Stimulated activated naive CD8-positive, alpha-beta T cell treated with anti-CD3 and anti-CD28 coated beads, Interleukin-15, amount 100 ng/mL, for 72 hours (primary cell): ENCODE data around the gene RCN2.
"Not testable (repeated sequence)": the region's sequence is repeated elsewhere in the genome, so short reads cannot be mapped to it uniquely, and the experiment has no call there.

Source experiments
- ATAC-seq: fragments of 150-1000 bp; cut with Tn5 transposase; 2 replicates; pipeline ENCODE4 v1.10.0; 2021; ENCODE audit warnings: mild to moderate bottlenecking, moderate library complexity
- DNase-seq, 2 donors: peaks; one replicate each; pipeline ENCODE4 v3.0.0; 2021 to 2022
- H3K27ac Mint-ChIP-seq, 2 donors: one replicate each; pipeline ENCODE4 v1.8.0; 2022; ENCODE audit warnings: mild to moderate bottlenecking in 2 of 2, mixed read lengths in 2 of 2, moderate library complexity in 2 of 2
- H3K27me3 Mint-ChIP-seq: one replicate; pipeline ENCODE4 v1.8.0; 2022; ENCODE audit warnings: mixed read lengths
- H3K4me1 Mint-ChIP-seq: one replicate; pipeline ENCODE4 v1.8.0; 2022; ENCODE audit warnings: mild to moderate bottlenecking, mixed read lengths
- H3K4me3 Mint-ChIP-seq, 2 donors: one replicate each; pipeline ENCODE4 v1.8.0; 2022; ENCODE audit warnings: mild to moderate bottlenecking in 2 of 2, mixed read lengths in 2 of 2, moderate library complexity in 1 of 2
- H3K9me3 Mint-ChIP-seq, 2 donors: one replicate each; pipeline ENCODE4 v1.8.0; 2022; ENCODE audit warnings: mixed read lengths in 2 of 2

RCN2 gene, protein sequence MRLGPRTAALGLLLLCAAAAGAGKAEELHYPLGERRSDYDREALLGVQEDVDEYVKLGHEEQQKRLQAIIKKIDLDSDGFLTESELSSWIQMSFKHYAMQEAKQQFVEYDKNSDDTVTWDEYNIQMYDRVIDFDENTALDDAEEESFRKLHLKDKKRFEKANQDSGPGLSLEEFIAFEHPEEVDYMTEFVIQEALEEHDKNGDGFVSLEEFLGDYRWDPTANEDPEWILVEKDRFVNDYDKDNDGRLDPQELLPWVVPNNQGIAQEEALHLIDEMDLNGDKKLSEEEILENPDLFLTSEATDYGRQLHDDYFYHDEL

DNA sequence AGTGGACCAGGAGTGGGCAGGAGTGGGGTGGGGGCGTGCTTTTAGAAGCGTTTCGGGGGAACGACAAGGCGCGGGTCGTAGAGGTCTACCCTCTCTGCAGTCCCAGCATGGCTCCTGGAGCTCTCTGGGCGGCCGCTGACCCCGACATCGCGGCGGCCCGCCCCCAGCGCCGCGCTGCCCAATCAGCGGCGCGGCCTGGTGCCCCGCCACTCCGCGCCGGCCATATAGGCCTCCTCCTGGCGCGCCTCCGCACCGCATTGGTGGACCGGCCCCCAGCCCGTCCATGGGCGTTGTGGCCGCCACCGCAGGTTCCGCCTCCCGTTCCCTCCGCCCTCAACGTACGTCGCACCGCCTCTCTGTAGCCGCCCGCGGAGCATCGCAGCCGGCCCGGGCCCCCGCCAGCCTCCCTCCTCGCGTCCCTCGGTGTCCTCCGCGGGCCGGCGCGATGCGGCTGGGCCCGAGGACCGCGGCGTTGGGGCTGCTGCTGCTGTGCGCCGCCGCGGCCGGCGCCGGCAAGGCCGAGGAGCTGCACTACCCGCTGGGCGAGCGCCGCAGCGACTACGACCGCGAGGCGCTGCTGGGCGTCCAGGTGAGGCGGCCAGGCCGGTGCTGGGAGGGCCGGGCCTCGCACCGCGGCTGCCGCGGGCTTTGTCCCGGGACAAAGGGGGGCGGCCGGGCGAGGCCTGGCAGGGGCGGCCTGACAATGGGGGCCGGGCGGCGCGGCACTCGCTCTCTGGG is at the start of gene RCN2:
RCN2 (plus strand) TSS at position 353 of the 738 bp plus-strand sequence; CDS start at position 446, 93 bp downstream.
- DNase-seq, result peak; percentile 94 to 95

DNA sequence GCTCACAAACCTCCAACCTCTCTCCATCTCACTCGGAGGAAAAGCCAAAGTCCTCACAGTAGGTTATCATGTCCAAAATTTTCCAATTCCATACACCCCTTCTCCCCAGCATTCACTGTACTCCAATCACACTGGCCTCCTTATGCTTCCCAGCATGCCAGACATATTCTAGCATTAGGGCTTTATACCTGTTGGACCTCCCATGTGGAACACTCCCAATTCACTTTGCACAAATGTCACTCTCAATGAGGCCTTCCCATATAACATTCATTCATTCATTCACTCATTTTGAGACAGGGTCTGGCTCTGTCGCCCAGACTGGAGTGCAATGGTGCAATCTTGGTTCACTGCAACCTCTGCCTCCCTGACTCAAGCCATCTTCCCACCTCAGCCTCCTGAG is 46.3 kb upstream of the RCN2 start:
- H3K27me3 Mint-ChIP-seq, result no peaks in the 10 kb centered on the region
- H3K4me3 Mint-ChIP-seq, result no peak overlapping the region
- DNase-seq (no peak), ATAC-seq (no peak)
- H3K27ac Mint-ChIP-seq, result no peak overlapping the region
- peaks cover 27% of the 10 kb centered on the region for H3K4me1 Mint-ChIP-seq
- no peaks in the 10 kb centered on the region for H3K9me3 Mint-ChIP-seq

More for the DNA sequence above, at the start of gene RCN2:
- Mint-ChIP-seq H3K4me1 (peaks cover 43% of the 10 kb centered on the region), H3K27me3 (no peaks in the 10 kb centered on the region), H3K4me3 (peak within 1 kb of the TSS; percentile 84 to 86), H3K27ac (peak within 1 kb of the TSS; percentile 84 to 89), H3K9me3 (no peaks in the 10 kb centered on the region)
- ATAC-seq, result peak; percentile 99

DNA sequence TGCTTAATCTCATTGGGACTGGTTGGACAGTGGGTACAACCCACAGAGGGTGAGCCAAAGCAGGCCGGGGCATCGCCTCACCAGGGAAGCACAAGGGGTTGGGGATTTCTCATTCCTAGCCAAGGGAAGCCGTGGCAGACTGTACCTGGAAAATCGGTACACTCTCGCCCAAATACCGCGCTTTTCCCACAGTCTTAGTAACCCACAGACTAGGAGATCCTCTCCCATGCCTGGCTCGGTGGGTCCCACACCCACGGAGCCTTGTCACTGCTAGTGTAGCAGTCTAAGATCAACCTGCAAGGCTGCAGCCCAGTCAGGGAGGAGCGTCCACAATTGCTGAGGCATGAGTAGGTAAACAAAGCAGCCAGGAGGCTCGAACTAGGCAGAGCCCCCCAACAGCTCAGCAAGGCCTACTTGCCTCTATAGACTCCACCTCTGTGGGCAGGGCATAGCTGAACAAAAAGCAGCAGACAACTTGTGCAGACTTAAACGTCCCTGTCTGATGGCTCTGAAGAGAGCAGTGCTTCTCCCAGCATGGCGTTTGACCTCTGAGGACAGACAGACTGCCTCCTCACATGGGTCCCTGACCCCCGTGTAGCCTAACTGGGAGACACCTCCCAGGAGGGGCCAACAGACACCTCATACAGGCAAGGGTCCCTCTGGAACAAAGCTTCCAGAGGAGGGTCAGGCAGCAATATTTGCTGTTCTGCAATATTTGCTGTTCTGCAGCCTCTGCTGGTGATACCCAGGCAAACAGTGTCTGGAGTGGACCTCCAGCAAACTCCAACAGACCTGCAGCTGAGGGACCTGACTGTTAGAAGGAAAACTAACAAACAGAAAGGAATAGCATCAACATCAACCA is 44.0 kb upstream of the RCN2 start:
- not testable (repeated sequence) for H3K9me3 Mint-ChIP-seq, H3K27ac Mint-ChIP-seq, H3K27me3 Mint-ChIP-seq, DNase-seq, ATAC-seq, H3K4me3 Mint-ChIP-seq
- H3K4me1 Mint-ChIP-seq, result peaks cover 38% of the 10 kb centered on the region

DNA sequence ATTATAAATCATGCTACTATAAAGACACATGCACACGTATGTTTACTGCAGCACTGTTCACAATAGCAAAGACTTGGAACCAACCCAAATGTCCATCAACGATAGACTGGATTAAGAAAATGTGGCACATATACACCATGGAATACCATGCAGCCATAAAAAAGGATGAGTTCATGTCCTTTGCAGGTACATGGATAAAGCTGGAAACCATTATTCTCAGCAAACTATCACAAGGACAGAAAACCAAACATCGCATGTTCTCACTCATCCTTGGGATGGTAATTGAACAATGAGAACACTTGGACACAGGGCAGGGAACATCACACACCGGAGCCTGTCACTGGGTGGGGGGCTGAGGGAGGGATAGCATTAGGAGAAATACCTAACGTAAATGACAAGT is 38.7 kb upstream of the RCN2 start:
- H3K9me3 Mint-ChIP-seq, H3K27me3 Mint-ChIP-seq, H3K4me3 Mint-ChIP-seq, DNase-seq, H3K27ac Mint-ChIP-seq, ATAC-seq: not testable (repeated sequence)
- H3K4me1 Mint-ChIP-seq, result peaks cover 55% of the 10 kb centered on the region

DNA sequence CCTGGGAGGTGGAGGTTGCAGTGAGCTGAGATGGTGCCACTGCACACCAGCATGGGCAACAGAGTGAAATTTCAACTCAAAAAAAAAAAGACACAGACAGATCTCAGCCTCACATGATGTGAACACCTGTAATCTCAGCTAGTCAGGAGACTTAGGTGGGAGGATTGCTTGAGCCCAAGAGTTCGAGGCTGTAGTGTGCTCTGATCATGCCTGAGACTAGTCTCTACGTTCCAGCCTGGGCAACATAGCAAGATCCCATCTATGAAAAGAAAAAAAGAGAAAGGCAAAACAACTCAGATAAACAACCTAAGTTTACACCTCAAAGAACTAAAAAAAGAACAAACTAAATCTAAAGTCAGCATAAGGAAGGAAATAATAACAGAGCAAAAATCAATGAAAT is 37.4 kb upstream of the RCN2 start:
- Mint-ChIP-seq H3K9me3 (peaks cover 2 to 4% of the 10 kb centered on the region in 2 donors), H3K4me1 (peaks cover 44% of the 10 kb centered on the region), H3K27me3 (no peaks in the 10 kb centered on the region), H3K4me3 (no peak overlapping the region), H3K27ac (no peak overlapping the region)
- DNase-seq (no peak), ATAC-seq (no peak)

DNA sequence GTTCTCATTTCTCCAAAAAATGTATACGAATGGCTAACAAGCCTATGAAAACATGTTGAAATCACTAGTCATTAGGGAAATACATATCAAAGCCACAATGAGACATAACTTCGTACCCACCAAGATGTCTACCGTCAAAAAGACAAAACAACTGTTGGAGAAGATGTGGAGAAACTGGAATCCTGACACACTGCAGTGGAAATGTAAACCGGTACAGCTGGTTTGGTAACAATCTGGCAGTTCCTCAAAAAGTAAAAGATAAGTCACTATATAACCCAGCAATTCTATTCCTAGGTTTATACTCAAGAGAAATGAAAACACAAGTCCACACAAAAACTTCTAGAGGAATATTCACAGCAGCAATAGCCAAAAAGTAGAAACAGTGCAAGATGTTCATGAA is 33.4 kb upstream of the RCN2 start:
- H3K27ac Mint-ChIP-seq, result no peak overlapping the region
- H3K27me3 Mint-ChIP-seq, result no peaks in the 10 kb centered on the region
- DNase-seq (no peak), ATAC-seq (no peak)
- peaks cover 30% of the 10 kb centered on the region for H3K4me1 Mint-ChIP-seq
- peaks cover 4 to 8% of the 10 kb centered on the region in 2 donors for H3K9me3 Mint-ChIP-seq
- no peak overlapping the region for H3K4me3 Mint-ChIP-seq

GRCh38 chr15:76899176-76899930 is 32.2 kb upstream of the RCN2 start:
- not testable (repeated sequence) for H3K27me3 Mint-ChIP-seq, ATAC-seq, H3K4me3 Mint-ChIP-seq

DNA sequence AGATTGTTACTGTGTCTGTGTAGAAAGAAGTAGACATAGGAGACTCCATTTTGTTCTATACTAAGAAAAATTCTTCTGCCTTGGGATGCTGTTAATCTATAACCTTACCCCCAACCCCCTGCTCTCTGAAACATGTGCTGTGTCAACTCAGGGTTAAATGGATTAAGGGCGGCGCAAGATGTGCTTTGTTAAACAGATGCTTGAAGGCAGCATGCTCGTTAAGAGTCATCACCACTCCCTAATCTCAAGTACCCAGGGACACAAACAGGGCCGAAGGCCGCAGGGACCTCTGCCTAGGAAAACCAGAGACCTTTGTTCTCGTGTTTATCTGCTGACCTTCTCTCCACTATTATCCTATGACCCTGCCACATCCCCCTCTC is 31.6 kb upstream of the RCN2 start:
- H3K4me1 Mint-ChIP-seq, result peaks cover 31% of the 10 kb centered on the region
- H3K9me3 Mint-ChIP-seq, DNase-seq, H3K27ac Mint-ChIP-seq, H3K27me3 Mint-ChIP-seq, ATAC-seq, H3K4me3 Mint-ChIP-seq: not testable (repeated sequence)

More at GRCh38 chr15:76899176-76899930, 32.2 kb upstream of the RCN2 start:
- DNase-seq, H3K27ac Mint-ChIP-seq, H3K9me3 Mint-ChIP-seq: not testable (repeated sequence)
- peaks cover 32% of the 10 kb centered on the region for H3K4me1 Mint-ChIP-seq

DNA sequence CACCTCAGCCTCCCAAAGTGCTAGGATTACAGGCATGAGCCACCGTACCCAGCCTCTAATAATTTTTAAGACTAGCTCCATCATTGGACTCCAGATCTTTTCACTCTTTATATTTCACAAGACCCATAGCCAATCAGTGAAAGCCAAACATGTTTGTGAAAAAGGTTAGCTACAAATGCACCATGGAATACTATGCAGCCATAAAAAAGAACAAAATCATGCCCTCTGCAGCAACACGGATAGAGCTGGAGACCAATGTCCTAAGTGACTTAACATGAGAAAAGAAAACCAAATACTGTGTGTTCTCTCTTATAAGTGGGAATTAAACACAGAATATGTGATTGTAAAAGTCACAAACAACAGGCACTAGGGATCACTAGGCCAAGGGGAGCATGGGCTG is 29.6 kb upstream of the RCN2 start:
- peaks cover 0 to 8% of the 10 kb centered on the region in 2 donors for H3K9me3 Mint-ChIP-seq
- H3K4me1 Mint-ChIP-seq, result peaks cover 41% of the 10 kb centered on the region
- no peak overlapping the region for H3K27ac Mint-ChIP-seq
- no peak for DNase-seq
- no peak for ATAC-seq
- no peak overlapping the region for H3K4me3 Mint-ChIP-seq
- no peaks in the 10 kb centered on the region for H3K27me3 Mint-ChIP-seq

DNA sequence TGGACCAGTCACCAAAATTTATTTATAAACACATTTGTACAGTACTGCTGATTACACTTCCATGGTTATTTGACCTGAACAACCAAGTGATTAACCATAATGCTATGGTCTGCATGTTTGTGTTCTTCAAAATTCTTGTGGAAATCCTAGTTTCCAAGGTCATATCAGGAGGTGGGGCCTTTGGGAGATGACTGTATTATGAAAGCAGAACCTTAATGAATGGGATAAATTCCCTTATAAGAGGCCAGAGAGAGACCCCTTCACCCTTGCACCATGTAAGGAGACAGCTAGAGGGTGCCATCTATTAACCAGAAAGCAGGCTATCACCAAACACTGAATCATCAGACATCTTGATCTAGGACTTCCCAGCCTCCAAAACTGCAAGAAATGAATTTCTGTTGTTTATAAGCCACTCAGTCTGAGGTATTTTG is 28.3 kb upstream of the RCN2 start:
- peaks cover 0 to 8% of the 10 kb centered on the region in 2 donors for H3K9me3 Mint-ChIP-seq
- peak overlapping the region; percentile 60 to 96 for H3K4me3 Mint-ChIP-seq
- H3K27me3 Mint-ChIP-seq, result no peaks in the 10 kb centered on the region
- ATAC-seq, result peak; percentile 41
- H3K27ac Mint-ChIP-seq, result no peak overlapping the region
- H3K4me1 Mint-ChIP-seq, result peaks cover 41% of the 10 kb centered on the region
- peak; percentile 3 to 21 for DNase-seq

DNA sequence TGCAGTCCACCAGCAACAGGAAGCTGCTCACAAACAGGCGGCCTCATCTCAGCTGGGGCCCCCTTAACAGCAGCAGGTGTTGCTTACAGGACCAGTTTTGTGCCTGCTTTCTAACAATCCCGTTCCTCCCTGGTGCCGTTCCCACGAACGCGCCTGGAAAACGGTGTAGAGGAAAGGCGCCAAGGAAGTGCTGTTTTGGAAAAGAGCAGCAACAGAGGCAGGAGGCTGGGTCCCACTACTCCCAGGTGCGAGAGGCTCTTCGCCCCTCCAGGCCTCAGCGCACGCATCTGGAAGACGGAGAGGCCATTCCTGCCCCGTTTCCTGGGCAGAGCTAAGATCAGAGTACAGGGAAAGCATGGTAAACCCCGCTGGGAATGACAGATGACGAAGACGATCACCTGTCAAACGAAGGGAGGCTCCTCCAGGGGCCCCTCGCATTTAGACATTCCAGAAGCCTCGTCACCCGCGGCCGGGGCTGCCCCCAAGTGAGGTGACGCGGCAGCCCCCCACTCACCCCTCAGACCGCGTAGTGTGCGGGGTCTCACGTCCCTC is 27.0 kb upstream of the RCN2 start:
- Mint-ChIP-seq H3K9me3 (peaks cover 0 to 2% of the 10 kb centered on the region in 2 donors), H3K27ac (peak overlapping the region; percentile 97 to 98), H3K27me3 (no peaks in the 10 kb centered on the region), H3K4me3 (peak overlapping the region; percentile 96 to 97), H3K4me1 (peaks cover 36% of the 10 kb centered on the region)
- ATAC-seq (no peak), DNase-seq (peak in 1 of 2 donors; percentile 24)

GRCh38 chr15:76905013-76905839 is 26.3 kb upstream of the RCN2 start, which contains the start of gene SCAPER:
Gene SCAPER (minus strand): TSS chr15:76905340. CDS start chr15:76883817, 21,523 bp downstream.
- Mint-ChIP-seq H3K27ac (peak within 1 kb of the TSS; percentile 97 to 98), H3K27me3 (no peaks in the 10 kb centered on the region), H3K4me1 (peaks cover 36% of the 10 kb centered on the region), H3K4me3 (peak within 1 kb of the TSS; percentile 96 to 97), H3K9me3 (no peaks in the 10 kb centered on the region)
- DNase-seq (peak; percentile 89 to 91), ATAC-seq (peak; percentile 94)

DNA sequence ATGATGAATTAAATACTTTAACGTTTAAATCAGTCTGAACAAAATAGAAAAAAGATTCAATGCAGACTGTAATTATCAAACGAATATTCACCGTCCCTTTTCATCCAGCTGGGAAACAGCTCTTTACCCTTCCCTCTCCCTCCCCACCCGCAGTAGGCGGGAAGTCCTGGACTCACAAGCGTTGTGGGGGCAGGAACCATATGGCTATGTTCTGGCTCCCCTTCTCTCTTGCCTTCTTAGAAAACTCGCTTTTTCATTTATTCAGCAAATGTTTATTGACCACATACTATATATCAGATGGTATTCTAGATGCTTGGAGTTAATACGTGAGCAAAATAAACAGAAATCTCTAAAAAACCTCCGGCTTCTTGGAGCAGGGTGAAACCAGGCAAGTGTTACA is 25.7 kb upstream of the RCN2 start:
- H3K9me3 Mint-ChIP-seq, result no peaks in the 10 kb centered on the region
- peak overlapping the region; percentile 96 to 97 for H3K4me3 Mint-ChIP-seq
- H3K27me3 Mint-ChIP-seq, result no peaks in the 10 kb centered on the region
- no peak for DNase-seq
- ATAC-seq, result no peak
- peaks cover 36% of the 10 kb centered on the region for H3K4me1 Mint-ChIP-seq
- no peak overlapping the region for H3K27ac Mint-ChIP-seq

DNA sequence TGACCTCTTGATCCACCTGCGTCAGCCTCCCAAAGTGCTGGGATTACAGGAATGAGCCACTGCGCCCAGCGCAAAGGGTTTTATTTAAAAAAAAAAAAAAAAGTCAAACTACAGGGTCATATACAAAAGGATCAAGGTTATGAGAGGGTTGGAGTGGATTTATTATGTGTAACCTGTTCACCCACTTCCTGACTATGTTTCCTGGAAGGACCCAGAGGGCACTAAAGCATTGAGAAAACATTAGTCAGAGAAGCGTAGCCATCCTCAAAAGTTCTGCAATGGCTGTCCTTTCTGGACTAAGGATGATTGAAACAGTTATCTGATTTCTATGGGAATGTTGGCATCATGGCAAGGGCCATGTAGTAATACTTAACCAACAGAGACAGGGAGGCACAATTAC is 19.1 kb upstream of the RCN2 start:
- no peaks in the 10 kb centered on the region for H3K4me1 Mint-ChIP-seq
- DNase-seq, result no peak

More for the DNA sequence above, 19.1 kb upstream of the RCN2 start:
- Mint-ChIP-seq H3K9me3 (no peaks in the 10 kb centered on the region), H3K4me3 (no peak overlapping the region), H3K27me3 (peaks cover 8% of the 10 kb centered on the region), H3K27ac (no peak overlapping the region)
- no peak for ATAC-seq
